Effector CD4-positive, alpha-beta T cell (primary cell): ENCODE data around the gene LMO7.

Experiments used
- DNase-seq: peaks from one replicate; pipeline ENCODE4 v3.0.0-alpha.2; 2020

LMO7 gene

GRCh38 chr13:75907044-75907443 lies 270.9 kb downstream of the LMO7 start:
- no peak for DNase-seq

DNA sequence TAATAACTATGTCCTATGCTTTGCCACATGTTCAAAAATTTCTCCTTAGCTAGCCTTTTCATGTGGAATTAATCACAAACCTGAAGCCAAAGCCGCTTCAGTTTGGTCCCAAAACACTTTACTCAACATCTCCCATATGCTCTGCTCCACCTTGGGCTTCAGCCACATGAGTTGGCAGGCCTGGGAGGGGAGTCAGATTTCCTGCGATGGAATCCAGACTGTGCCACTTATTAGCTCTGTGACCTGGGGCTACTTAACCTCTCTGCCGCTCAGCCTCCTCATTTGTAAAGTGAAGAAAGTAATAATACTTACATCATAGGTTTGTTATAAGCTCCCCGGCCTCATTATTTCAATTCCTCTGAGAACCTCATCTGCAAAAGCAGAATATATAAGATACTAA lies 272.0 kb downstream of the LMO7 start:
- no peak for DNase-seq
